DLD1 (cell line): ENCODE measurements around the gene EXT2.

Source experiments
- in situ Hi-C: cut with HindIII; loops from 2 replicates; pipeline ENCODE4 v1.10.0; 2017; ENCODE audit warnings: low sequenced_read_pairs

The EXT2 gene

GRCh38 chr11:44083906-44084305, 11.6 kb upstream of the EXT2 start:
- in situ Hi-C loops, result no loop called here

DNA sequence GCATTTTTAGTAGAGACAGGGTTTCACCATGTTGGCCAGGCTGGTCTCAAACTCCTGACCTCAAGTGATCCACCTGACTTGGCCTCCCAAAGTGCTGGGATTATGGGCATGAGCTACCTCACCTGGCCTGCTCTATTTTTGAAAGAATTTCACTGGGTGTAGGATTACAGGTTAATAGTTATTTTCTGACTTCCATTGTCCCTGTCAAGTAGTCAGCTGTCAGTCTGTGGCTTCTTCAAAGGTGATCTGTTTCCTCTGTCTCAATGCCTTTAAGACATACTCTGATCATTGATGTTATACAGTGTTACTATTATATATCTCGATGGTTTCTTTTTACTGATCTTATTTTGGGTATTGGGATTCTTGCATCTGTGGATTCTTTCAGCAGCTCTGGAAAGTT, 10.1 kb upstream of the EXT2 start:
- in situ Hi-C loops, result no loop called here

GRCh38 chr11:44088377-44088776, 7.1 kb upstream of the EXT2 start:
- in situ Hi-C loops, result no loop called here

DNA sequence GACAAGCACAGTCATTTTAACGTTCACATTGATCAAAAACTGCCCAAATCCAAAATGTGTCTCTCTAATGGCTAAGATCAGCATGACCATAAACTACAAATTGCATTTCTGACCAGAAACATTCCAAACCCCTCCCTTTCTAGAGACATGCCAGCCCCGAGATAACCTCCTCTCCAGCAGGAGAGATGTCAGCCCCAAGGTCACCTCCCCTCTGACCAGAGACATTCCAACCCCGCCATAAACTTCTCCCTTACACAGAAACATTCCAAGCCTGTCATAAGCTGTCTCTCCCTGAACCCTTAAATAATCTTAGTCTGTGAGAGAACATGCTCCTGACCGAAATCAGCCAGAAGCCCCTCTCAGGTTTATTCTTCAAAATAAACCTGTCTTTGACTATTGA, 6.6 kb upstream of the EXT2 start:
- in situ Hi-C loops, result no loop called here

- in situ Hi-C loops, result no loop called here
Measured at GRCh38 chr11:44090539-44090938, 4.9 kb upstream of the EXT2 start.

- in situ Hi-C loops, result no loop called here
Measured at GRCh38 chr11:44094260-44094868, 1.1 kb upstream of the EXT2 start.

GRCh38 chr11:44096360-44097185, 1.1 kb downstream of the EXT2 start:
- in situ Hi-C loops, result no loop called here

DNA sequence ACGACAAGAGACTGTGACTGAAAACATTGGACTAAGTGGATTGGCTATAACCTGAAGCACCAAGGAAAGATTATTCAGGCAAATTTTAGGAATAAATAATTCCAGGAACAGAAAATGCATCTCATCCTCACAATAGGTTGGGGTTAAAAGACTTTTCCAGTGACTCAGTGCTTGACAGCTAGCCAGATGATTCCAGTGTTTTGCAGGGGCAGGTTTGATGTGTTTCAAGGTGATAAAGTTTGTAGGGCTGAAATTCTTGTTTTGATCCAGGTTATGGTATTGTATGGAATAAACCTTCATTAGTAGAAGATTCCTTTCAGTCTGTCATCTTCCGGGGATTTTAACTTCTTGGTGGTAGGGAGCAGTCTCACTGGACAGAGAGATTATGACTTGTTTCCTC, 2.3 kb downstream of the EXT2 start:
- in situ Hi-C loops, result no loop called here

GRCh38 chr11:44101098-44101497, 5.6 kb downstream of the EXT2 start:
- in situ Hi-C loops, result loop anchor here (25.0 kb wide), 1 partner anchor 436 kb away; no protein-coding TSS in a partner anchor

DNA sequence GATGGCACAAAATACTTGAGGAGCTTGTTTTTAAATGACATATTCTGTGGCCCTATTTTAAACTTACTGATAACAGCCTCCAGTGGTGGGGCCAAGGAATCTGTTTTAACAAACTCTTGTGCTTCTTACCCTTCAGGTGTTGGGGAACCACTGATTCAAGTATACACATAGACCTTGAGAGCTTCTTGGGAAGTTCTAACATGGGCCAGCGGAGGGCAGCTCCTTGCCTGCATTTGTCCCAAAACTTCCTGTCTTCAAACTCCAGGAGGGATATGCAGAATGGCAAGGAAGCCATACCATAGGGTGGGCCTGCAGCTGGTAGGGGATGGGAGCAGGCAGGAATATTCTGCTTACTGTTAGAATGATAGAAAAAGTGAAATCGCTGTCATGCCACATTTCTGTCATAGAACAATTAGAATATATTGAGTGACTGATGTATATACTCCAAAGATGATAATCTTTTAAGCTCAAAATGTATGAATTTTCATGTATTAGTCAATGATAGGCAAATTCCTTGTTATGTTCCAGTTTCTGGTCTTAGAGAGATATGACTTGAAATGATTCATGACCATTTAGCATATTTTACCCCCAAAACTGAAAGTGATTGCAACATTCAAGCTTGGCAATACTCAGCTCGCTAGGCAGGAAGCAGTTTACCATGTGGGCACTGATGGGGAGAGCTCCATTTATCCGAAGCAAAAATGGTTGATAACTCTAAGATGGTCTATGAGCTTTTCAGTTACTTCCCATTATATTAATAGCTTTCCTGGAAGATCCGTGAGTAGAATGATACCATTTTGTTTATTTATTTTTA, 9.2 kb downstream of the EXT2 start:
- in situ Hi-C loops, result loop anchor here (25.0 kb wide), 1 partner anchor 433 kb away; no protein-coding TSS in a partner anchor

GRCh38 chr11:44108260-44108659, 12.8 kb downstream of the EXT2 start:
- in situ Hi-C loops, result loop anchor here (25.0 kb wide), 1 partner anchor 429 kb away; no protein-coding TSS in a partner anchor

GRCh38 chr11:44110231-44110679, 14.8 kb downstream of the EXT2 start:
- in situ Hi-C loops, result loop anchor here (25.0 kb wide), 1 partner anchor 427 kb away; no protein-coding TSS in a partner anchor

GRCh38 chr11:44112091-44112821, 16.8 kb downstream of the EXT2 start:
- in situ Hi-C loops, result loop anchor here (25.0 kb wide), 1 partner anchor 425 kb away; no protein-coding TSS in a partner anchor

- in situ Hi-C loops, result loop anchor here (25.0 kb wide), 1 partner anchor 424 kb away; no protein-coding TSS in a partner anchor
Measured at GRCh38 chr11:44113018-44113417, 17.5 kb downstream of the EXT2 start.

- in situ Hi-C loops, result loop anchor here (25.0 kb wide), 1 partner anchor 424 kb away; no protein-coding TSS in a partner anchor
Measured at GRCh38 chr11:44113572-44113971, 18.1 kb downstream of the EXT2 start.

DNA sequence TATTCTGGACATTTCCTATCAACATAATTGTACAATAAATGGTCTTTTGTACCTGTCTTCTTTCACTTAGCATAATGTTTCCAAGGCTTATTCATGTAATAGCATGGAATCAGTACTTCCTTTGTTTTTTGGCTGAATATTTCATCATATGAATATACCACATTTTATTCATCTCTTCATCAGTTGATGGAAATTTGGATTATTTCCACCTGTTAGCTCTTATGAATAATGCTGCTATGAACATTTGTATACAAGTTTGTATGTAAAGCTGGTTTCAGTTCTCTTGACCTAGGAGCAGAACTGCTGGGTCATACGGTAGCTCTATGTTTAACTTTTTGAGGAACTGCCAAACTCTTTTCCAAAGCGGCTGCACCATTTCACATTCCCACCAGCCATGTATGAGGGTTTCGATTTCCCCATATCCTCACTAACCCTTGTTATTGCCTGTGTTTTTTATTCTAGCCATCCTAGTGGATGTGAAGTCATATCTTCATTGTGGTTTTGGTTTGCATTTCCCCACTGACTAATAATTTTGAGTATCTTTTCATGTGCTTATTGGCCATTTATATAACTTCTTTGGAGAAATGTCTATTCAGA, 20.9 kb downstream of the EXT2 start:
- in situ Hi-C loops, result loop anchor here (25.0 kb wide), 1 partner anchor 421 kb away; no protein-coding TSS in a partner anchor

DNA sequence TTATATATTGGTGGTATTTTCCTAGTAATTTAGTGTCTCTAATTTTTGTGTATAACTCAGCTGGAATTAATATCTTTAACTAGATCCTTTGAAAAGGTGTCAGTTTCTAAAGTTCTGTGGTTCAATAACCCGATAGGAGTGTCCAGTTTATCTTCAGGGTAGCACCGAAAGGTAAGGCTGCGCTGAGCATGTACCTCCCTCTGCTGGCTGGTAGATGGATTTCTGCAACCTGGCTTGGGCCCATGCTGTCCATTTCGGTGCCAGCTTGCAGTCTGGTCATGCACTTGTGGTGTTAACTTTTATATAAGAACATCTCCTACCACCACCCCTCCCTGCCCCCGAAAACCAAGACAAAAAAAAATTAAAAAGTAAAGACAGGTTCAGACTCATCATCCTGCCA, 24.7 kb downstream of the EXT2 start:
- in situ Hi-C loops, result loop anchor here (25.0 kb wide), 1 partner anchor 417 kb away; no protein-coding TSS in a partner anchor

GRCh38 chr11:44125598-44125997, 30.1 kb downstream of the EXT2 start:
- in situ Hi-C loops, result no loop called here

- in situ Hi-C loops, result no loop called here
Measured at GRCh38 chr11:44126304-44126703, 30.8 kb downstream of the EXT2 start.

DNA sequence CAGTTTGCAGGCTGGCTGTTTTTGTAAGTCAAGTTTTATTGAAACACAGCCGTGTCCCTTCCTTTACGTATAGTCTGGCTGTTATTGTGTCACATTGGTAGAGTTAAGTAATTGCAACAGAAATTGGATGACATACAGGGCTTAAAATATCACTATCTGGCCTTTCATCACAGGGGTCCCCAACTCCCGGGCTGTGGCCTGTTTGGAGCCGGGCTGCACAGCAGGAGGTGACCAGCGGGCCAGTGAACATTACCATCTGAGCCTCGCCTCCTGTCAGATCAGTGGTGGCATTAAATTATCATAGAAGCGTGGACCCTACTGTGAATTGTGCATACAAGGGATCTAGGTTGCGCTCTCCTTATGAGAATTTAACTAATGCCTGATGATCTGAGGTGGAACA, 31.7 kb downstream of the EXT2 start:
- in situ Hi-C loops, result no loop called here
